Sigmoid colon (tissue), 7 donors: ENCODE measurements around the gene ATF5. TPM values are rescaled to one million over a fixed set of nuclear protein-coding genes. Genes with fewer than 3 reads are reported as not detected.

Experiments
- DNase-seq: peaks from one replicate; pipeline ENCODE4 v3.0.0-alpha.2; 2019
- H3K27ac ChIP-seq, 4 donors: fragments of 200-600 bp; sonication (generic); one replicate each; pipeline ENCODE4 v1.5.1; 2016 to 2019; ENCODE audit warnings: mild to moderate bottlenecking in 1 of 4
- H3K27me3 ChIP-seq, 3 donors: fragments of 200-600 bp; sonication (generic); one replicate each; pipeline ENCODE4 v1.5.1; 2019; ENCODE audit warnings: mild to moderate bottlenecking in 1 of 3
- H3K36me3 ChIP-seq, 4 donors: fragments of 200-600 bp; sonication (generic); one replicate each; pipeline ENCODE4 v1.5.1; 2016 to 2019
- H3K4me1 ChIP-seq, 4 donors: fragments of 200-600 bp; sonication (generic); one replicate each; pipeline ENCODE4 v1.5.1; 2017 to 2019
- H3K4me3 ChIP-seq, 4 donors: fragments of 200-600 bp; sonication (generic); one replicate each; pipeline ENCODE4 v1.5.1; 2017 to 2019; ENCODE audit warnings: mild to moderate bottlenecking in 2 of 4, moderate library complexity in 1 of 4
- H3K9me3 ChIP-seq, 4 donors: fragments of 200-600 bp in 3 of 4; sonication (generic) in 3 of 4; one replicate each; pipeline versions ENCODE4 v1.5.1 to v1.6.1; 2013 to 2019
- EP300 ChIP-seq, 4 donors: sonication (generic); formaldehyde crosslinking; IDR thresholded peaks; one replicate each; pipeline ENCODE4 v1.6.1; 2017; ENCODE audit warnings: antibody characterized with exemption in 4 of 4
- POLR2A ChIP-seq, 2 donors: fragments of 450-650 bp; IDR thresholded peaks; one replicate each; pipeline ENCODE4 v1.6.1; 2016; ENCODE audit warnings: antibody characterized with exemption in 2 of 2, mild to moderate bottlenecking in 2 of 2, moderate library complexity in 2 of 2
- POLR2AphosphoS5 ChIP-seq, 4 donors: sonication (generic); formaldehyde crosslinking; IDR thresholded peaks; one replicate each; pipeline ENCODE4 v1.6.1; 2017; ENCODE audit warnings: antibody characterized with exemption in 4 of 4
- whole genome bisulfite sequencing, 2 donors: extraction: QIAGEN DNeasy Blood & Tissue Kit; methylation state at CpG; one replicate each; pipeline ENCODE4 v1.1.7; 2013; 5-methylcytosine and 5-hydroxymethylcytosine counted together
- intact Hi-C: fragments of 100-400 bp; cut with DNase I; formaldehyde crosslinking; loops from one replicate; pipeline ENCODE4 v1.15.1; 2023
- polyA plus RNA-seq, 3 donors: library from polyadenylated mRNA; stranded (reverse); fragments of 200-250 nt; gene quantifications; one replicate each; pipeline ENCODE4 v1.2.3, GENCODE V29; 2013
- total RNA-seq, 4 donors: library from RNA; depleted of rRNA; stranded (reverse); fragments of >200 nt; gene quantifications; one replicate each; pipeline ENCODE4 v1.1.0, GENCODE V29; 2016
- TF ChIP-seq, protein P1 (sequence below), 4 experiments: fragments of 450-650 bp in 3 of 4; fragments of 200-600 bp in 1 of 4; IDR thresholded peaks; one replicate each; pipeline ENCODE4 v1.5.1; 2016 to 2019; ENCODE audit warnings: antibody characterized with exemption in 4 of 4, mild to moderate bottlenecking in 3 of 4, moderate library complexity in 2 of 4
- donor health status: healthy with polysubstance abuse.
- donor health status: Bipolar disorder and iron deficiency.
- donor health status: healthy.

ATF5 gene
- total and polyA plus RNA-seq, 7 donors = 5.3 to 42.3 (median 7.1) TPM

DNA sequence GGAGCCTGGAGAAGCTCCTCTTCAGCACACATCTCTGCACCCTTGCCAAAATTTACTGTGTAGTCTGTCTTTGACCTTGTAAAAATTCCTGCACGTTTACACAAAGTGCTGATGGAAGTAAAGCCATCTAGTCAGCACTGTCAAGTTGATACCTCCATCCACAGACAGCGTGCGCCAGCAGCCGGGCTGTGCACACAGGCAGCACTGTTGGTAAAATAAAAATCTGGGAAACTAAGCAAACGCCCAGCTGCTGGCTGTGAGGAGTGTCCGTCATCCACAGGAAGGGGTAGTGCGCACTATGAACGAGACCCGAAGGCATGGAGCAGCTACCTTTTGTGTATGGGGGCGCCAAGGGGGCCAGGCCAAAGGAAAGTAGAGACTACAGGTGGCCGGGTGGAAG, 49.3 kb downstream of the ATF5 start:
- H3K4me1 ChIP-seq = peaks cover 0 to 23% (median 19%) of the 10 kb centered on the region in 4 donors
- 84 to 88% methylated on average over 11 of the region's 11 CpGs for WGBS, 2 donors
- H3K4me3 ChIP-seq = no peak overlapping the region
- H3K36me3 ChIP-seq = peaks cover 0 to 57% (median 2%) of the 10 kb centered on the region in 4 donors
- DNase-seq = no peak
- intact Hi-C loops = no loop called here
- no peaks in the 10 kb centered on the region for H3K9me3 ChIP-seq
- TF ChIP-seq POLR2AphosphoS5 (IDR thresholded peaks at IDR 0.05) = peak in 2 of 4 donors; percentile 17 to 34
- TF ChIP-seq, protein P1, sequence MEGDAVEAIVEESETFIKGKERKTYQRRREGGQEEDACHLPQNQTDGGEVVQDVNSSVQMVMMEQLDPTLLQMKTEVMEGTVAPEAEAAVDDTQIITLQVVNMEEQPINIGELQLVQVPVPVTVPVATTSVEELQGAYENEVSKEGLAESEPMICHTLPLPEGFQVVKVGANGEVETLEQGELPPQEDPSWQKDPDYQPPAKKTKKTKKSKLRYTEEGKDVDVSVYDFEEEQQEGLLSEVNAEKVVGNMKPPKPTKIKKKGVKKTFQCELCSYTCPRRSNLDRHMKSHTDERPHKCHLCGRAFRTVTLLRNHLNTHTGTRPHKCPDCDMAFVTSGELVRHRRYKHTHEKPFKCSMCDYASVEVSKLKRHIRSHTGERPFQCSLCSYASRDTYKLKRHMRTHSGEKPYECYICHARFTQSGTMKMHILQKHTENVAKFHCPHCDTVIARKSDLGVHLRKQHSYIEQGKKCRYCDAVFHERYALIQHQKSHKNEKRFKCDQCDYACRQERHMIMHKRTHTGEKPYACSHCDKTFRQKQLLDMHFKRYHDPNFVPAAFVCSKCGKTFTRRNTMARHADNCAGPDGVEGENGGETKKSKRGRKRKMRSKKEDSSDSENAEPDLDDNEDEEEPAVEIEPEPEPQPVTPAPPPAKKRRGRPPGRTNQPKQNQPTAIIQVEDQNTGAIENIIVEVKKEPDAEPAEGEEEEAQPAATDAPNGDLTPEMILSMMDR (IDR thresholded peaks at IDR 0.05) = no peak
- H3K27me3 ChIP-seq = no peaks in the 10 kb centered on the region
- H3K27ac ChIP-seq = peak overlapping the region in 1 of 4 donors; percentile 20

DNA sequence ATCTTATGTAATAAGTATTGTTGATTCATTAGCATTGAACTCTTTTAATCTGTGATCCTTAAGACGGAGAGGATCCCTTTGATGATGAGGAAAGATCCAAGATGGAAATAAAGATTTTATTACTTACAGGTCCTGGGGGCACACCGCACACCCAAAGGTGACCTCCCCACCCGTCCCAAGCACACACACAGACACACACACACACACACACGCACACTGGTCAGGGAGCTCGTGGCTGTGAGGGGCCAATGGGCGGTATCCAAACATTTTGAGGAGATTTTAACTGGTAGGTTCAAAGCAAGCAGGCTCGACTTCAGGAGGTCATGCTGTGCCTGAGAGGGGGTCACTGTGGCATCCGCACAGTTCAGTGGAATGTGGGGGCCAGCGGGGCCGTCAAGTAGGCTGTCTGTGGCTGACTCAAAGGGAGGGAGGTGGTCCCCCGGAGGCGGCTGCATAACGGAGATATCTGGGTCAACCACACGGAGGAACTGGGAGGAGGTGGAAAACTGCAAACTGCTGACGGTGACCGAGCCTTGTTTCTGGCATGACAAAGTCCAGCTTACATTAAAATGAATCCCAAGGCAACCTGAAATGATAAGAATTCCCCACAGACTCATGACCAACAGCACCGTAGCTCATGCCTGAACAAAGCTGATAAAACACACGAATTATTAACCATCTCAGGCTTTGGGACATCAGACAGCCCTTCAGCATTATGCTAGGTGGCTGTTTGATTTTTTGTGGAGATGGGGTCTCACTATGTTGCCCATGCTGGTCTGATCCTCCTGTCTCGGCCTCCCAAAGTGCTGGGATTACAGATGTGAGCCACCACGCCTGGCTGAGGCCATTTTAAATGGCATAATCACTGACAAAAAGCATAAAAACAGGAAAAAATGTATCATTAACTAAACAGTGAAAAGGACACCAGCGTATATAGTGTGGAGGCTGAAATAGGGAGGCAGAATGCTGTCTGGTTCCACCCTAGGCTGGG, 52.9 kb downstream of the ATF5 start:
- Histone ChIP-seq H3K9me3 (no peaks in the 10 kb centered on the region), H3K36me3 (peaks cover 6 to 74% (median 19%) of the 10 kb centered on the region in 4 donors), H3K27ac (no peak overlapping the region), H3K4me1 (peaks cover 0 to 21% (median 19%) of the 10 kb centered on the region in 4 donors), H3K4me3 (no peak overlapping the region), H3K27me3 (no peaks in the 10 kb centered on the region)
- intact Hi-C loops = no loop called here
- WGBS, 2 donors = 86 to 90% methylated on average over 21 of the region's 21 CpGs
- TF ChIP-seq EP300 (IDR thresholded peaks at IDR 0.05) (no peak), POLR2A (IDR thresholded peaks at IDR 0.05) (no peak), POLR2AphosphoS5 (IDR thresholded peaks at IDR 0.05) (no peak)
- TF ChIP-seq, protein P1 (IDR thresholded peaks at IDR 0.05) = no peak
- no peak for DNase-seq

Other genes with a start within 250 kb of the ATF5 start
- 1 to 10 TPM in 3 of 4 donors, under 1 TPM in 1; 0.49 to 1.7 (median 1.5) TPM for gene ADM5, start 239.6 kb upstream of the ATF5 start, total RNA-seq
- 1 to 10 TPM in 1 of 3 donors, not detected in 2; 3.1 TPM for gene ADM5, start 239.6 kb upstream of the ATF5 start, polyA plus RNA-seq
- 10 to 100 TPM in 1 of 4 donors, 1 to 10 TPM in 3; 3.6 to 28.5 (median 4.3) TPM for gene CPT1C, start 238.1 kb upstream of the ATF5 start, total RNA-seq
- gene CPT1C, start 238.1 kb upstream of the ATF5 start, polyA plus RNA-seq = 1 to 10 TPM in 2 of 3 donors, under 1 TPM in 1; 0.69 to 4.2 (median 2.4) TPM
- under 1 TPM in 1 of 4 donors, not detected in 3; 0.83 TPM for gene TSKS, start 165.9 kb upstream of the ATF5 start, total RNA-seq
- gene TSKS, start 165.9 kb upstream of the ATF5 start, polyA plus RNA-seq = 1 to 10 TPM in 1 of 3 donors, under 1 TPM in 1, not detected in 1; 0.36 to 1.2 TPM
- 10 to 100 TPM; 48.5 to 81.1 (median 52.0) TPM for gene AP2A1, start 162.2 kb upstream of the ATF5 start, total RNA-seq
- gene AP2A1, start 162.2 kb upstream of the ATF5 start, polyA plus RNA-seq = 10 to 100 TPM; 33.0 to 77.4 (median 40.9) TPM
- 10 to 100 TPM; 21.0 to 32.9 (median 23.1) TPM for gene FUZ, start 115.9 kb upstream of the ATF5 start, total RNA-seq
- gene FUZ, start 115.9 kb upstream of the ATF5 start, polyA plus RNA-seq = 10 to 100 TPM in 2 of 3 donors, 1 to 10 TPM in 1; 7.4 to 17.4 (median 16.3) TPM
- gene MED25, start 110.9 kb upstream of the ATF5 start, total RNA-seq = 10 to 100 TPM; 17.8 to 45.4 (median 22.4) TPM
- 10 to 100 TPM; 18.0 to 43.5 (median 30.1) TPM for gene MED25, start 110.9 kb upstream of the ATF5 start, polyA plus RNA-seq
- gene PTOV1, start 78.0 kb upstream of the ATF5 start, total RNA-seq = 100 to 1,000 TPM in 1 of 4 donors, 10 to 100 TPM in 3; 52.2 to 105 (median 68.1) TPM
- gene PTOV1, start 78.0 kb upstream of the ATF5 start, polyA plus RNA-seq = 10 to 100 TPM; 54.8 to 79.7 (median 62.5) TPM
- 10 to 100 TPM; 28.2 to 44.0 (median 33.9) TPM for gene PNKP, start 61.6 kb upstream of the ATF5 start, total RNA-seq
- 10 to 100 TPM; 27.0 to 88.8 (median 34.0) TPM for gene PNKP, start 61.6 kb upstream of the ATF5 start, polyA plus RNA-seq
- 10 to 100 TPM; 13.6 to 16.1 (median 14.6) TPM for gene AKT1S1, start 51.9 kb upstream of the ATF5 start, total RNA-seq
- 10 to 100 TPM; 30.3 to 55.9 (median 33.6) TPM for gene AKT1S1, start 51.9 kb upstream of the ATF5 start, polyA plus RNA-seq
- 10 to 100 TPM; 25.0 to 41.0 (median 26.6) TPM for gene TBC1D17, start 51.5 kb upstream of the ATF5 start, total RNA-seq
- gene TBC1D17, start 51.5 kb upstream of the ATF5 start, polyA plus RNA-seq = 10 to 100 TPM; 13.4 to 29.5 (median 22.8) TPM
- gene IL4I1, start 32.3 kb upstream of the ATF5 start, total RNA-seq = under 1 TPM; 0.28 to 0.66 (median 0.38) TPM
- gene IL4I1, start 32.3 kb upstream of the ATF5 start, polyA plus RNA-seq = 1 to 10 TPM; 1.8 to 6.8 (median 3.5) TPM
- 10 to 100 TPM; 25.0 to 32.6 (median 26.0) TPM for gene NUP62, start 299 bp downstream of the ATF5 start, total RNA-seq
- gene NUP62, start 299 bp downstream of the ATF5 start, polyA plus RNA-seq = 10 to 100 TPM; 10.2 to 42.6 (median 18.0) TPM
- 1 to 10 TPM in 3 of 4 donors, not detected in 1; 1.4 to 2.5 (median 2.1) TPM for gene SIGLEC11, start 32.0 kb downstream of the ATF5 start, total RNA-seq
- gene SIGLEC11, start 32.0 kb downstream of the ATF5 start, polyA plus RNA-seq = 1 to 10 TPM in 1 of 3 donors, under 1 TPM in 2; 0.60 to 1.8 (median 0.66) TPM
- 10 to 100 TPM; 17.4 to 30.7 (median 24.8) TPM for gene VRK3, start 96.2 kb downstream of the ATF5 start, total RNA-seq
- 10 to 100 TPM; 31.2 to 51.6 (median 45.8) TPM for gene VRK3, start 96.2 kb downstream of the ATF5 start, polyA plus RNA-seq
- 10 to 100 TPM in 2 of 4 donors, 1 to 10 TPM in 2; 5.8 to 13.2 (median 9.3) TPM for gene ZNF473, start 96.8 kb downstream of the ATF5 start, total RNA-seq
- 1 to 10 TPM in 2 of 3 donors, under 1 TPM in 1; 0.92 to 2.7 (median 1.8) TPM for gene ZNF473, start 96.8 kb downstream of the ATF5 start, polyA plus RNA-seq
- not detected for gene IZUMO2, start 234.1 kb downstream of the ATF5 start, total RNA-seq
- not detected for gene IZUMO2, start 234.1 kb downstream of the ATF5 start, polyA plus RNA-seq